H1 (cell line): ENCODE results near the gene RCC2. TPM values are rescaled to one million over a fixed set of nuclear protein-coding genes. Genes with fewer than 3 reads are reported as not detected.

ENCODE experiments used
- CTCF ChIA-PET: fragments of 300-600 bp; sonication (Branson Sonifier 250); formaldehyde crosslinking; loops from one replicate; lab custom pipeline; 2021; ENCODE audit not compliant: partially characterized antibody; lab: Charles Lee
- POLR2A ChIA-PET: fragments of 300-600 bp; sonication (Branson Sonifier 250); formaldehyde crosslinking; loops from one replicate; lab custom pipeline; 2021; ENCODE audit warnings: inconsistent platforms; ENCODE audit not compliant: partially characterized antibody; lab: Charles Lee
- DNase-seq, 2 experiments: peaks; one replicate each; pipeline versions ENCODE4 v3.0.0 to v3.0.0-alpha.2; 2010 to 2022; ENCODE audit warnings: low spot score in 2 of 2, low read depth in 1 of 2, mixed read lengths in 1 of 2
- FAIRE-seq: peaks from 2 replicates; lab custom pipeline; 2011; peaks lifted over from hg19 to GRCh38; lab: Jason Lieb, UNC
- H2AFZ ChIP-seq: 2 replicates; pipeline ENCODE4 v1.8.1; 2012; ENCODE audit warnings: low read length, inconsistent platforms
- H2AK5ac ChIP-seq: 2 replicates; pipeline ENCODE4 v1.6.1; 2013; ENCODE audit warnings: low read depth, low read length
- H2BK120ac ChIP-seq: replicated peaks from 2 replicates; pipeline ENCODE3; 2013; ENCODE audit warnings: low read depth, low read length, inconsistent platforms
- H2BK12ac ChIP-seq: 2 replicates; pipeline ENCODE4 v1.6.1; 2013; ENCODE audit warnings: low read depth, low read length
- H2BK15ac ChIP-seq: 2 replicates; pipeline ENCODE4 v1.6.1; 2013; ENCODE audit warnings: low read length
- H2BK20ac ChIP-seq: 2 replicates; pipeline ENCODE4 v1.6.1; 2013; ENCODE audit warnings: low read length
- H2BK5ac ChIP-seq: 2 replicates; pipeline ENCODE4 v1.6.1; 2013; ENCODE audit warnings: low read depth, low read length
- H3K14ac ChIP-seq: 2 replicates; pipeline ENCODE4 v1.6.1; 2013; ENCODE audit warnings: inconsistent platforms; ENCODE audit not compliant: insufficient read length
- H3K18ac ChIP-seq: 2 replicates; pipeline ENCODE4 v1.6.1; 2013; ENCODE audit warnings: low read length; ENCODE audit errors: extremely low read depth
- H3K23ac ChIP-seq: 2 replicates; pipeline ENCODE4 v1.6.1; 2013; ENCODE audit warnings: inconsistent platforms; ENCODE audit not compliant: insufficient read length
- H3K23me2 ChIP-seq: 2 replicates; pipeline ENCODE4 v1.6.1; 2013; ENCODE audit warnings: low read depth, low read length
- H3K27ac ChIP-seq: 2 replicates; pipeline ENCODE4 v1.6.1; 2011; ENCODE audit warnings: low read depth, low read length, inconsistent platforms
- H3K27me3 ChIP-seq, 4 experiments: replicated peaks in 1 of 4; 1 replicate in 1 of 4; 2 replicates in 3 of 4; pipeline versions ENCODE4 v1.6.1 to v1.8.1; 2011 to 2013; ENCODE audit warnings: low read length in 3 of 4, mild to moderate bottlenecking in 3 of 4, inconsistent platforms in 2 of 4, mixed read lengths in 2 of 4, moderate library complexity in 1 of 4; ENCODE audit not compliant: control insufficient read depth in 3 of 4, insufficient read depth in 3 of 4; ENCODE audit errors: extremely low read depth in 1 of 4
- H3K36me3 ChIP-seq, 4 experiments: 2 replicates each; pipeline versions ENCODE4 v1.6.1 to v1.8.1; 2011 to 2013; ENCODE audit warnings: mild to moderate bottlenecking in 4 of 4, low read length in 3 of 4, moderate library complexity in 2 of 4, control low read depth in 1 of 4, inconsistent platforms in 1 of 4; ENCODE audit not compliant: insufficient read depth in 4 of 4, control insufficient read depth in 2 of 4
- H3K4ac ChIP-seq: replicated peaks from 2 replicates; pipeline ENCODE3; 2013; ENCODE audit warnings: low read length, low read depth, mixed read lengths, inconsistent platforms; ENCODE audit not compliant: insufficient read length
- H3K4me1 ChIP-seq, 4 experiments: replicated peaks in 1 of 4; 1 replicate in 1 of 4; 2 replicates in 3 of 4; pipeline versions ENCODE4 v1.6.1 to v1.8.1; 2011 to 2013; ENCODE audit warnings: low read length in 3 of 4, inconsistent platforms in 2 of 4, mixed read lengths in 1 of 4; ENCODE audit not compliant: insufficient read depth in 4 of 4, control insufficient read depth in 3 of 4
- H3K4me2 ChIP-seq, 2 experiments: 2 replicates each; pipeline versions ENCODE4 v1.6.1 to v1.8.1; 2011 to 2013; ENCODE audit warnings: low read depth in 2 of 2, low read length in 2 of 2, control low read depth in 1 of 2, inconsistent platforms in 1 of 2, mild to moderate bottlenecking in 1 of 2; ENCODE audit not compliant: insufficient read depth in 1 of 2
- H3K4me3 ChIP-seq, 4 experiments: fragments of 200-600, 300-600 bp in 1 of 4; sonication (generic), shearing (Covaris generic), sonication (Bioruptor Twin) in 1 of 4; 2 replicates each; pipeline versions ENCODE4 v1.5.1 to v1.8.1; 2011 to 2016; ENCODE audit warnings: low read length in 4 of 4, low read depth in 3 of 4, control low read depth in 2 of 4, inconsistent platforms in 2 of 4, mild to moderate bottlenecking in 2 of 4, mixed read lengths in 1 of 4, moderate library complexity in 1 of 4; ENCODE audit not compliant: insufficient read depth in 2 of 4; ENCODE audit errors: extremely low read depth in 1 of 4
- H3K56ac ChIP-seq: replicated peaks from 2 replicates; pipeline ENCODE3; 2013; ENCODE audit warnings: low read depth, mild to moderate bottlenecking, mixed read lengths, low read length, inconsistent platforms; ENCODE audit not compliant: insufficient read length
- H3K79me1 ChIP-seq: 2 replicates; pipeline ENCODE4 v1.6.1; 2013; ENCODE audit warnings: low read depth, low read length, control low read depth
- H3K79me2 ChIP-seq, 2 experiments: 2 replicates each; pipeline versions ENCODE4 v1.6.1 to v1.8.1; 2012 to 2013; ENCODE audit warnings: low read length in 2 of 2, mild to moderate bottlenecking in 2 of 2, inconsistent platforms in 1 of 2; ENCODE audit not compliant: insufficient read depth in 2 of 2, control insufficient read depth in 1 of 2
- H3K9ac ChIP-seq, 4 experiments: replicated peaks in 1 of 4; 1 replicate in 1 of 4; 2 replicates in 3 of 4; pipeline versions ENCODE4 v1.6.1 to v1.8.1; 2011 to 2013; ENCODE audit warnings: low read depth in 3 of 4, low read length in 3 of 4, control low read depth in 2 of 4, mild to moderate bottlenecking in 2 of 4, moderate library complexity in 2 of 4, inconsistent platforms in 1 of 4; ENCODE audit errors: extremely low read depth in 1 of 4
- H3K9me3 ChIP-seq, 2 experiments: 2 replicates each; pipeline versions ENCODE4 v1.6.1 to v1.8.1; 2012 to 2013; ENCODE audit warnings: mild to moderate bottlenecking in 2 of 2, moderate library complexity in 2 of 2, control low read depth in 1 of 2, inconsistent platforms in 1 of 2, low read depth in 1 of 2, low read length in 1 of 2, mixed read lengths in 1 of 2; ENCODE audit not compliant: insufficient read depth in 2 of 2
- H4K20me1 ChIP-seq, 2 experiments: replicated peaks in 1 of 2; 2 replicates each; pipeline versions ENCODE3 to v1.8.1; 2011 to 2013; ENCODE audit warnings: inconsistent platforms in 2 of 2, low read length in 2 of 2, mild to moderate bottlenecking in 1 of 2; ENCODE audit not compliant: insufficient read depth in 2 of 2, control insufficient read depth in 1 of 2
- H4K5ac ChIP-seq: 2 replicates; pipeline ENCODE4 v1.6.1; 2013; ENCODE audit warnings: low read length, low read depth, mixed read lengths, inconsistent platforms; ENCODE audit not compliant: insufficient read length
- H4K8ac ChIP-seq: 2 replicates; pipeline ENCODE4 v1.8.0; 2013; ENCODE audit warnings: mild to moderate bottlenecking, moderate library complexity, low read length, inconsistent platforms; ENCODE audit not compliant: insufficient read depth; ENCODE audit errors: extremely low read depth
- H4K91ac ChIP-seq: replicated peaks from 2 replicates; pipeline ENCODE3; 2013; ENCODE audit warnings: low read length, mixed read lengths, inconsistent platforms; ENCODE audit not compliant: insufficient read length
- CHD2 ChIP-seq: IDR thresholded peaks from 2 replicates; pipeline ENCODE4 v1.6.1; 2012; ENCODE audit warnings: low read length, improper control_type of control experiment
- E2F6 ChIP-seq: IDR thresholded peaks from 2 replicates; pipeline ENCODE4 v1.6.1; 2012; ENCODE audit warnings: inconsistent platforms
- EP300 ChIP-seq, 2 experiments: IDR thresholded peaks; 1 replicate in 1 of 2; 2 replicates in 1 of 2; pipeline ENCODE4 v1.6.1; 2011 to 2012; ENCODE audit warnings: low read depth in 2 of 2, low read length in 2 of 2, mild to moderate bottlenecking in 2 of 2, borderline replicate concordance in 1 of 2, inconsistent platforms in 1 of 2, moderate library complexity in 1 of 2
- GTF2F1 ChIP-seq: IDR thresholded peaks from 2 replicates; pipeline ENCODE4 v1.6.1; 2012; ENCODE audit warnings: low read depth, low read length, improper control_type of control experiment, borderline replicate concordance
- PHF8 ChIP-seq: fragments of 200-600 bp; sonication (generic); conservative IDR thresholded peaks from 2 replicates; pipeline ENCODE4 v1.7.1; 2012; ENCODE audit warnings: low read depth, mild to moderate bottlenecking, inconsistent platforms, low read length, moderate library complexity
- RFX5 ChIP-seq: IDR thresholded peaks from 2 replicates; pipeline ENCODE4 v1.6.1; 2011; ENCODE audit warnings: low read depth, low read length, improper control_type of control experiment, borderline replicate concordance
- TBP ChIP-seq: IDR thresholded peaks from 2 replicates; pipeline ENCODE4 v1.6.1; 2011; ENCODE audit warnings: low read depth, low read length, improper control_type of control experiment
- TCF12 ChIP-seq: IDR thresholded peaks from 2 replicates; pipeline ENCODE4 v1.6.1; 2011; ENCODE audit warnings: low read depth, mild to moderate bottlenecking, low read length
- YY1 ChIP-seq: IDR thresholded peaks from 2 replicates; pipeline ENCODE4 v1.6.1; 2011; ENCODE audit warnings: low read depth, mild to moderate bottlenecking, low read length
- ZNF274 ChIP-seq: IDR thresholded peaks from 2 replicates; pipeline ENCODE4 v1.7.0; 2012; ENCODE audit warnings: low read length, borderline replicate concordance; ENCODE audit errors: extremely low read depth
- WGBS, 2 experiments: shearing (Covaris generic) in 1 of 2; methylation state at CpG; one replicate each; pipeline versions ENCODE4 v1.1.6 to v1.1.7; 2013 to 2015; ENCODE audit warnings: low lambda C conversion rate in 2 of 2, mixed read lengths in 2 of 2, inconsistent platforms in 1 of 2, low coverage in 1 of 2, missing lambda C conversion rate in 1 of 2; ENCODE audit not compliant: insufficient replicate concordance in 2 of 2, insufficient coverage in 1 of 2, insufficient read length in 1 of 2; ENCODE audit errors: extremely low coverage in 1 of 2, missing lambda C conversion rate in 1 of 2; 5-methylcytosine and 5-hydroxymethylcytosine counted together
- polyA plus RNA-seq, 7 experiments: library from polyadenylated mRNA; depleted of rRNA in 3 of 7; stranded (reverse) in 5 of 7; unstranded in 2 of 7; fragments of >200 nt in 5 of 7; fragments of 200-250 nt in 2 of 7; gene quantifications; 1 replicate in 5 of 7; 2 replicates in 1 of 7; 4 replicates in 1 of 7; pipeline versions ENCODE4 v1.2.1 to v1.2.3, GENCODE V29; 2011 to 2013; ENCODE audit warnings: missing spikeins in 2 of 7, mixed read lengths in 2 of 7
- total RNA-seq: library from RNA; stranded (reverse); fragmentation: NEBNext Ultra II Directional; extraction: Animal tissue kit (Norgen Biotek cat#: 25700); gene quantifications from 2 replicates; pipeline ENCODE4 v1.2.1, GENCODE V29; 2021

The RCC2 gene
- total and polyA plus RNA-seq, 2 of the 8 experiments (the other 6 are each of a cell fraction or from before 2014, with no cell fraction given) = 229 to 455 TPM

- Histone ChIP-seq H3K9me3 (no peaks in the 10 kb centered on the region), H2BK12ac (0 out of 2 replicates have a peak overlapping the region, but pooled peaks have one; percentile 3), H3K9ac (peak overlapping the region; percentile 91 to 100 (median 94)), H3K36me3 (peaks cover 0 to 44% (median 7%) of the 10 kb centered on the region in 4 experiments; a peak in 5 of 8 replicates), H3K79me1 (peaks cover 12% of the 10 kb centered on the region), H3K27me3 (peaks cover 0 to 6% (median 4%) of the 10 kb centered on the region in 4 experiments; a peak in 4 of 7 replicates), H3K23me2 (peaks cover 23% of the 10 kb centered on the region), H2AFZ (no peak overlapping the region), H4K8ac (peak overlapping the region; percentile 93; the same call in 1 of the 2 replicates), H3K18ac (peak overlapping the region; percentile 86), H3K27ac (peak overlapping the region; percentile 94), H4K20me1 (peaks cover 4 to 17% of the 10 kb centered on the region in 2 experiments), H3K4me3 (peak overlapping the region; percentile 83 to 98 (median 90)), H2BK120ac (no peak overlapping the region), H2BK5ac (peak overlapping the region; percentile 81), H2BK20ac (no peak overlapping the region), H3K56ac (peak overlapping the region; percentile 86), H3K23ac (no peak overlapping the region), H3K4ac (peak overlapping the region; percentile 21), H3K4me1 (peaks cover 30 to 48% (median 44%) of the 10 kb centered on the region in 4 experiments), H3K79me2 (peaks cover 29 to 57% of the 10 kb centered on the region in 2 experiments), H2BK15ac (no peak overlapping the region), H4K91ac (peak overlapping the region; percentile 68), H2AK5ac (no peak overlapping the region), H4K5ac (peak overlapping the region; percentile 70), H3K4me2 (peak overlapping the region; percentile 66 to 93), H3K14ac (no peak overlapping the region)
- ChIA-PET POLR2A (interaction anchor here (0.6 to 12.4 kb wide), 23 partner anchors 8 to 198 kb away, joined by 3 to 155 read pairs (median 6); no protein-coding TSS in a partner anchor), CTCF (interaction anchor here (0.6 to 3.2 kb wide), 8 partner anchors 12 to 37 kb away, joined by 3 to 20 read pairs (median 5); no protein-coding TSS in a partner anchor)
- peak in 1 of 2 experiments; percentile 77 for DNase-seq
- 1% methylated on average over 51 of the region's 78 CpGs; no CpG with 5 or more reads in 1 of the 2 experiments for WGBS, 2 experiments
- FAIRE-seq = no peak
- peak; percentile 53; the same call in 1 of the 2 replicates for TF ChIP-seq CHD2
- TF ChIP-seq ZNF274 = no peak
- no peak for TF ChIP-seq RFX5
- TF ChIP-seq EP300 (IDR thresholded peaks at IDR 0.05; ENCODE audit: borderline replicate concordance in 1 of 2, low read depth in 2 of 2, low read length in 2 of 2) = no peak
- TF ChIP-seq E2F6 = no peak
- peak; percentile 63; the same call in 1 of the 2 replicates for TF ChIP-seq PHF8
- no peak for TF ChIP-seq YY1
- no peak for TF ChIP-seq GTF2F1
- TF ChIP-seq TCF12 = no peak
- peak; percentile 80 for TF ChIP-seq TBP
Observed at GRCh38 chr1:17438318-17439249, 893 bp downstream of the RCC2 start.
